Effector memory CD8-positive, alpha-beta T cell (primary cell): ENCODE results near the gene HS2ST1.

ENCODE experiments used
- ATAC-seq: fragments of 150-1000 bp; cut with Tn5 transposase; replicated peaks from 2 replicates; pipeline ENCODE4 v1.10.0; 2021; ENCODE audit warnings: mild to moderate bottlenecking, moderate library complexity
- DNase-seq, 3 experiments: peaks; one replicate each; pipeline ENCODE4 v3.0.0; 2021
- H3K27ac Mint-ChIP-seq, 2 donors: one replicate each; pipeline ENCODE4 v1.8.0; 2022; ENCODE audit warnings: mild to moderate bottlenecking in 2 of 2, mixed read lengths in 2 of 2, moderate library complexity in 2 of 2
- H3K27me3 Mint-ChIP-seq, 2 donors: one replicate each; pipeline ENCODE4 v1.8.0; 2022; ENCODE audit warnings: mixed read lengths in 2 of 2
- H3K36me3 Mint-ChIP-seq: one replicate; pipeline ENCODE4 v1.8.0; 2022; ENCODE audit warnings: mild to moderate bottlenecking, moderate library complexity, mixed read lengths; ENCODE audit not compliant: insufficient read depth
- H3K4me1 Mint-ChIP-seq, 2 donors: one replicate each; pipeline ENCODE4 v1.8.0; 2022; ENCODE audit warnings: low read depth in 2 of 2, mixed read lengths in 2 of 2
- H3K4me3 Mint-ChIP-seq, 2 donors: one replicate each; pipeline ENCODE4 v1.8.0; 2022; ENCODE audit warnings: mild to moderate bottlenecking in 2 of 2, mixed read lengths in 2 of 2, moderate library complexity in 2 of 2
- H3K9me3 Mint-ChIP-seq, 2 donors: one replicate each; pipeline ENCODE4 v1.8.0; 2022; ENCODE audit warnings: mixed read lengths in 2 of 2

HS2ST1 gene

GRCh38 chr1:86913399-86913895, 988 bp upstream of the HS2ST1 start:
- H3K36me3 Mint-ChIP-seq: peaks cover 14% of the 10 kb centered on the region
- no peak for ATAC-seq
- no peaks in the 10 kb centered on the region for H3K27me3 Mint-ChIP-seq
- no peaks in the 10 kb centered on the region for H3K9me3 Mint-ChIP-seq
- H3K27ac Mint-ChIP-seq: no peak overlapping the region
- H3K4me3 Mint-ChIP-seq: no peak overlapping the region
- H3K4me1 Mint-ChIP-seq: peaks cover 38 to 50% of the 10 kb centered on the region in 2 donors
- peak; percentile 10 to 24 (median 16) for DNase-seq

- ATAC-seq: peak; percentile 83
- Mint-ChIP-seq H3K4me1 (peaks cover 36 to 44% of the 10 kb centered on the region in 2 donors), H3K27me3 (no peaks in the 10 kb centered on the region), H3K9me3 (no peaks in the 10 kb centered on the region), H3K4me3 (no peak within 1 kb of the TSS), H3K36me3 (peaks cover 14% of the 10 kb centered on the region), H3K27ac (no peak within 1 kb of the TSS)
- peak; percentile 99 to 100 (median 100) for DNase-seq
Observed at GRCh38 chr1:86913896-86914600, 387 bp upstream of the HS2ST1 start, which contains the start of gene SELENOF. TSS of gene SELENOF (minus strand) at chr1:86914126. CDS start at chr1:86914111, 15 bp downstream.

- peaks cover 25 to 34% of the 10 kb centered on the region in 2 donors for H3K4me1 Mint-ChIP-seq
- DNase-seq (peak; percentile 28 to 47 (median 37)), ATAC-seq (peak; percentile 11)
- no peak overlapping the region for H3K4me3 Mint-ChIP-seq
- H3K27me3 Mint-ChIP-seq: no peaks in the 10 kb centered on the region
- H3K9me3 Mint-ChIP-seq: no peaks in the 10 kb centered on the region
- peaks cover 8% of the 10 kb centered on the region for H3K36me3 Mint-ChIP-seq
- no peak overlapping the region for H3K27ac Mint-ChIP-seq
Observed at GRCh38 chr1:86914998-86915736, 732 bp downstream of the HS2ST1 start.

GRCh38 chr1:86915737-86916235, 1.4 kb downstream of the HS2ST1 start:
- Mint-ChIP-seq H3K4me1 (peaks cover 22 to 30% of the 10 kb centered on the region in 2 donors), H3K27ac (no peak overlapping the region), H3K36me3 (peaks cover 4% of the 10 kb centered on the region), H3K9me3 (no peaks in the 10 kb centered on the region), H3K27me3 (no peaks in the 10 kb centered on the region), H3K4me3 (no peak overlapping the region)
- DNase-seq (no peak), ATAC-seq (no peak)

- DNase-seq: no peak
- peaks cover 14 to 22% of the 10 kb centered on the region in 2 donors for H3K4me1 Mint-ChIP-seq
- ATAC-seq: no peak
- H3K27me3 Mint-ChIP-seq: no peaks in the 10 kb centered on the region
- H3K9me3 Mint-ChIP-seq: no peaks in the 10 kb centered on the region
- H3K4me3 Mint-ChIP-seq: no peak overlapping the region
- H3K36me3 Mint-ChIP-seq: peaks cover 2% of the 10 kb centered on the region
- H3K27ac Mint-ChIP-seq: no peak overlapping the region
Observed at GRCh38 chr1:86916752-86917151, 2.3 kb downstream of the HS2ST1 start.

GRCh38 chr1:86922445-86922844, 8.0 kb downstream of the HS2ST1 start:
- ATAC-seq: no peak
- no peaks in the 10 kb centered on the region for H3K27me3 Mint-ChIP-seq
- no peak overlapping the region for H3K4me3 Mint-ChIP-seq
- no peak overlapping the region for H3K27ac Mint-ChIP-seq
- peaks cover 3 to 17% of the 10 kb centered on the region in 2 donors for H3K4me1 Mint-ChIP-seq
- H3K9me3 Mint-ChIP-seq: peaks cover 0 to 6% of the 10 kb centered on the region in 2 donors
- DNase-seq: no peak
- peaks cover 2% of the 10 kb centered on the region for H3K36me3 Mint-ChIP-seq

GRCh38 chr1:86924324-86924960, 10.0 kb downstream of the HS2ST1 start:
- Mint-ChIP-seq H3K27me3 (no peaks in the 10 kb centered on the region), H3K4me1 (peaks cover 3 to 17% of the 10 kb centered on the region in 2 donors), H3K9me3 (peaks cover 0 to 6% of the 10 kb centered on the region in 2 donors), H3K36me3 (peaks cover 2% of the 10 kb centered on the region), H3K4me3 (no peak overlapping the region), H3K27ac (no peak overlapping the region)
- DNase-seq (no peak), ATAC-seq (no peak)

GRCh38 chr1:86925742-86926141, 11.3 kb downstream of the HS2ST1 start:
- ATAC-seq (no peak), DNase-seq (no peak)
- Mint-ChIP-seq H3K36me3 (peaks cover 2% of the 10 kb centered on the region), H3K9me3 (peaks cover 0 to 6% of the 10 kb centered on the region in 2 donors), H3K4me3 (no peak overlapping the region), H3K27me3 (no peaks in the 10 kb centered on the region), H3K4me1 (peaks cover 3 to 17% of the 10 kb centered on the region in 2 donors), H3K27ac (no peak overlapping the region)

GRCh38 chr1:86926883-86927282, 12.4 kb downstream of the HS2ST1 start:
- Mint-ChIP-seq H3K9me3 (peaks cover 0 to 6% of the 10 kb centered on the region in 2 donors), H3K27ac (no peak overlapping the region), H3K36me3 (peaks cover 2% of the 10 kb centered on the region), H3K4me1 (peaks cover 3 to 18% of the 10 kb centered on the region in 2 donors), H3K4me3 (no peak overlapping the region), H3K27me3 (no peaks in the 10 kb centered on the region)
- DNase-seq: no peak
- ATAC-seq: no peak

- no peak for ATAC-seq
- Mint-ChIP-seq H3K27me3 (no peaks in the 10 kb centered on the region), H3K4me1 (peaks cover 6 to 19% of the 10 kb centered on the region in 2 donors)
Observed at GRCh38 chr1:86928819-86929218, 14.4 kb downstream of the HS2ST1 start.

GRCh38 chr1:86933051-86933450, 18.6 kb downstream of the HS2ST1 start:
- DNase-seq: no peak
- Mint-ChIP-seq H3K27me3 (no peaks in the 10 kb centered on the region), H3K27ac (peak overlapping the region in 1 of 2 donors; percentile 35), H3K4me1 (peaks cover 4 to 5% of the 10 kb centered on the region in 2 donors), H3K9me3 (no peaks in the 10 kb centered on the region), H3K36me3 (no peaks in the 10 kb centered on the region), H3K4me3 (no peak overlapping the region)
- ATAC-seq: no peak

More at GRCh38 chr1:86928819-86929218, 14.4 kb downstream of the HS2ST1 start:
- H3K4me3 Mint-ChIP-seq: no peak overlapping the region
- no peaks in the 10 kb centered on the region for H3K36me3 Mint-ChIP-seq
- no peak for DNase-seq
- H3K27ac Mint-ChIP-seq: no peak overlapping the region
- peaks cover 0 to 4% of the 10 kb centered on the region in 2 donors for H3K9me3 Mint-ChIP-seq

GRCh38 chr1:86933562-86934377, 19.3 kb downstream of the HS2ST1 start:
- ATAC-seq (no peak), DNase-seq (no peak)
- Mint-ChIP-seq H3K27ac (peak overlapping the region in 1 of 2 donors; percentile 35), H3K27me3 (no peaks in the 10 kb centered on the region), H3K4me3 (no peak overlapping the region), H3K4me1 (peaks cover 4 to 5% of the 10 kb centered on the region in 2 donors), H3K9me3 (no peaks in the 10 kb centered on the region), H3K36me3 (no peaks in the 10 kb centered on the region)
